ENCODE data around the gene RNFT2.
"Not testable (repeated sequence)": the region's sequence is repeated elsewhere in the genome, so short reads cannot be mapped to it uniquely, and the experiment has no call there.

Gene RNFT2

GRCh38 chr12:116783525-116784237 is 45.6 kb downstream of the RNFT2 start:
- H3K4me3 ChIP-seq (ENCODE audit: low read depth, low read length), result no peak overlapping the region
- no peak for DNase-seq (ENCODE audit: low read depth)
- TF ChIP-seq POLR2A (IDR thresholded peaks at IDR 0.05; ENCODE audit: extremely low read depth, insufficient read length), result no peak

DNA sequence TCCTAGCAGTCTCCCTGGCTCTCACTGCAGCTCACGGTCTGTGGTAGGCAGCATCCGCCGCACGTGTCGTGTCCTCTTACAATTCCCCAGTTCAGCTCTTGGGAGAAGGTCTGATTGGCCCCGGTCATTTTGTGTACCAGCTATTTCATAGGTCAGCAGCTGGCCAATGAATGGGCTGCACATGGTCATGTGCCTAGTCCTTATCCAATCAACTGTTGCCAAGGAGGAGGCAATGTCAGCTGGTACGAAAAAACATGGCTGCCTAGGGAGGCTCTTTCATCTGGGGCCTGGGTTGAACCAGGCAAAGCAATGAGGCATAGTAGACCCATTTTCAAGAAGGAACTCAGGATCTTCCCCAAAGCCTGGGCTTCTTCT is 46.1 kb downstream of the RNFT2 start:
- TF ChIP-seq MYC (IDR thresholded peaks at IDR 0.05; ENCODE audit: low read depth, low read length) (no peak), CTCF (IDR thresholded peaks at IDR 0.05; ENCODE audit: low read depth, low read length) (no peak), POLR2A (IDR thresholded peaks at IDR 0.05; ENCODE audit: extremely low read depth, insufficient read length) (no peak)
- TF ChIP-seq, protein P1, sequence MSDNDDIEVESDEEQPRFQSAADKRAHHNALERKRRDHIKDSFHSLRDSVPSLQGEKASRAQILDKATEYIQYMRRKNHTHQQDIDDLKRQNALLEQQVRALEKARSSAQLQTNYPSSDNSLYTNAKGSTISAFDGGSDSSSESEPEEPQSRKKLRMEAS (IDR thresholded peaks at IDR 0.05; ENCODE audit: low read depth, low read length), result no peak
- DNase-seq (ENCODE audit: low read depth), result peak; percentile 50

DNA sequence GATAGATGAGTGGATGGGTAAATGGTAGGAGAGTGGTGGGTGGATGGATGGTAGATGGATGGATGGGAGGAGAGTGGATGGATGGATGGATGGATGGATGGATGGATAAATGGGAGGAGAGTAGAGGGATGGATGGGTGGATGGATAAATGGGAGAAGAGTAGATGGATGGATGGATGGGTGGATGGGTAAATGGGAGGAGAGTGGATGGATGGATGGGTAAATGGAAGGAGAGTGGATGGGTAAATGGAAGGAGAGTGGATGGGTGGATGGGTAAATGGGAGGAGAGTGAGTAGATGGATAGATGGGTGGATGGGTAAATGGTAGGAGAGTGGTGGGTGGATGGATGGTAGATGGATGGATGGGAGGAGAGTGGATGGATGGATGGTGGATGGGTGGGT is 51.4 kb downstream of the RNFT2 start:
- not testable (repeated sequence) for H3K4me3 ChIP-seq (ENCODE audit: low read depth, low read length); DNase-seq (ENCODE audit: low read depth)

More for the DNA sequence above, 46.1 kb downstream of the RNFT2 start:
- H3K4me3 ChIP-seq (ENCODE audit: low read depth, low read length), result no peak overlapping the region

DNA sequence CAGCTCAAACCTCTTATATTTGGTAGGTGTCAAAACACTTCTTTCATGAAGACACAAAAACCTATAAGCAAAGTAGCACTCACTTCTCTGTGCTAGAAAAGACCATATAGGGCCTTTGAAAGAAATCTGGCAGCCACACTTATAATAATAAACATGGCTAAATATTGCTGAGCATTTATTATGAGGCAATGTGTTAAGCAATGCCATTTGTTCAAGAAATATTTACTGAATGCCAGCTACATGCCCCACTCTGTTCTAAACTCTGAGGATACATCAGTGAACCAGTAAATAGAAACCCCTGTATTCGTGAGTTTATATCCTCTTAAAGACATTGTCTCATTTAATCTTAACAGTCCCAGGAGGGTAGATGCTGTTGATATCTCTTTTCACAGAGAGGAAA is 52.0 kb downstream of the RNFT2 start:
- no peak for DNase-seq (ENCODE audit: low read depth)

DNA sequence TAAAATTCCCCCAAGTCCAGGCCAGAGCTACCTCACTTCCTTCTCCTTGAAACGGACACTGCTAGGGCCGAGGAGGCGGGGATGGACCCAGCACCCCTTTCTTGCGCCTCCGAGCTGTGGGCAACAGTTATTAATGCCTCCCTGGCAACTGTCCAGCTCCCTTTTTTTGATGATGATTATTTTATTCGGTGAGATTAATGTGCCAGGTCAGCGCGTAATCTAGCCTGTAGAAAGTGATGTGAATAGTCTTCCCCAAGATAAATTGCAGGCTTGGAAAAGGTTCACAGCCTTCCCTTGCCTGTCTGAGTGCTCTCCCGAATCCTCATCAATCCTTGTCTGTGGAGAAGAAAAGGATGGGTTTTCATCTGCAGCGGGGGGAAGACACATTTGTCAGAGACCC is 54.3 kb downstream of the RNFT2 start:
- no peak for DNase-seq (ENCODE audit: low read depth)
- TF ChIP-seq, protein P1 (IDR thresholded peaks at IDR 0.05; ENCODE audit: low read depth, low read length), result no peak
- TF ChIP-seq POLR2A (IDR thresholded peaks at IDR 0.05; ENCODE audit: extremely low read depth, insufficient read length), result no peak
- TF ChIP-seq CTCF (IDR thresholded peaks at IDR 0.05; ENCODE audit: low read depth, low read length), result no peak
- no peak for TF ChIP-seq MYC (IDR thresholded peaks at IDR 0.05; ENCODE audit: low read depth, low read length)
- no peak overlapping the region for H3K4me3 ChIP-seq (ENCODE audit: low read depth, low read length)

More for the DNA sequence above, 52.0 kb downstream of the RNFT2 start:
- no peak overlapping the region for H3K4me3 ChIP-seq (ENCODE audit: low read depth, low read length)
- TF ChIP-seq, protein P1 (IDR thresholded peaks at IDR 0.05; ENCODE audit: low read depth, low read length), result no peak
- TF ChIP-seq CTCF (IDR thresholded peaks at IDR 0.05; ENCODE audit: low read depth, low read length) (no peak), POLR2A (IDR thresholded peaks at IDR 0.05; ENCODE audit: extremely low read depth, insufficient read length) (no peak), MYC (IDR thresholded peaks at IDR 0.05; ENCODE audit: low read depth, low read length) (no peak)

- no peak overlapping the region for H3K4me3 ChIP-seq (ENCODE audit: low read depth, low read length)
- DNase-seq (ENCODE audit: low read depth), result no peak
- no peak for TF ChIP-seq CTCF (IDR thresholded peaks at IDR 0.05; ENCODE audit: low read depth, low read length)
- no peak for TF ChIP-seq MYC (IDR thresholded peaks at IDR 0.05; ENCODE audit: low read depth, low read length)
- TF ChIP-seq POLR2A (IDR thresholded peaks at IDR 0.05; ENCODE audit: extremely low read depth, insufficient read length), result no peak
- TF ChIP-seq, protein P1 (IDR thresholded peaks at IDR 0.05; ENCODE audit: low read depth, low read length), result no peak
Observed at GRCh38 chr12:116794725-116795124, 56.6 kb downstream of the RNFT2 start.

DNA sequence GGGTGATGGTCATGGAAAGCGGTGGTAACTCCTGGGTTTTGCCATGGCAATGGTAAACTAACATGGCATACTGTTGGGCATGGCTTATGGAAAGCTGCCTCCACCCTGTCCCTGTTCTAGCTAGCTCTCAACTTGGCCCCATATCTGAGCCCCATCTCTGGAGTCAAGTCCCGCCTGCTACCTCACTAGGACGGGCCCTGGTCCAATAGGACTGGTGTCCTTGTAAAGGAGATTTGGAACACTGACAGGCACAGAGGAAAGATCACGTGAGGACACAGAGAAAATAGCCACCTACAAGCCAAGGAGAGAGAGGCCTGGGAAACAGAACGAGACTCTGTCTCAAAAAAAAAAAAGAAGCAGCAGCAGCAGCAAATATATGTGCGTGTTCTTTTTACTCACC is 59.8 kb downstream of the RNFT2 start:
- no peak for DNase-seq (ENCODE audit: low read depth)
- no peak overlapping the region for H3K4me3 ChIP-seq (ENCODE audit: low read depth, low read length)
- TF ChIP-seq CTCF (IDR thresholded peaks at IDR 0.05; ENCODE audit: low read depth, low read length) (no peak), POLR2A (IDR thresholded peaks at IDR 0.05; ENCODE audit: extremely low read depth, insufficient read length) (no peak), MYC (IDR thresholded peaks at IDR 0.05; ENCODE audit: low read depth, low read length) (no peak)
- TF ChIP-seq, protein P1 (IDR thresholded peaks at IDR 0.05; ENCODE audit: low read depth, low read length), result no peak
